Gastroesophageal sphincter (tissue), 3 donors: ENCODE results near the gene UBA6.

ENCODE experiments used
- CTCF ChIP-seq, 4 experiments: fragments of 200-600 bp in 2 of 4; fragments of 450-650 bp in 2 of 4; sonication (generic) in 1 of 4; IDR thresholded peaks; one replicate each; pipeline ENCODE4 v1.5.1; 2017 to 2019; ENCODE audit warnings: antibody characterized with exemption in 4 of 4, mild to moderate bottlenecking in 2 of 4, moderate library complexity in 2 of 4
- POLR2A ChIP-seq, 2 donors: fragments of 450-650 bp; IDR thresholded peaks; one replicate each; pipeline ENCODE4 v1.6.1; 2017; ENCODE audit warnings: antibody characterized with exemption in 2 of 2, mild to moderate bottlenecking in 2 of 2, moderate library complexity in 1 of 2
- POLR2AphosphoS5 ChIP-seq: sonication (generic); formaldehyde crosslinking; IDR thresholded peaks from one replicate; pipeline ENCODE4 v1.6.1; 2017; ENCODE audit warnings: antibody characterized with exemption

- TF ChIP-seq CTCF (IDR thresholded peaks at IDR 0.05) (no peak), POLR2AphosphoS5 (no peak), POLR2A (IDR thresholded peaks at IDR 0.05) (no peak)
Measured at GRCh38 chr4:67749286-67749685, 48.3 kb upstream of the UBA6 start.
